Measurements from ENCODE around the gene KMT2B. TPM values are rescaled to one million over a fixed set of nuclear protein-coding genes. Genes with fewer than 3 reads are reported as not detected.

Gene KMT2B
- total RNA-seq, 1 experiment from 2014 or later = 10.8 TPM

DNA sequence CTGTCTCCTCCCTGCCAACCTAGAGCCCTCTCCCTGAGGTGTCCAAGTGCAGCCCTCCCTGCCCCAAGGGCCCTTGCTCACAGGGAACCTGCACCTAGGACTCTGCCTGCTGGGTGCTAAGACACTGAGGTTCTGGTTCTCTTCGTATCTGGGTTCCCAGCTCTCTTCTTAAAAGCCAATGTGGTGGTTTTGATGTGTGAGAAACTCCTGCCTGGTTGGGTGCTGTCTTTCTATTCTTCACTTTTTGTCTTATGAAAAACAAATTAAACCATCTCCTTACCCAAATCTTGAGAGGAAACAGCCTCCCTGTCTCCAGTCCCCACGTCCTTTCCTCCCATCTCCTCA lies 4.3 kb upstream of the KMT2B start:
- Histone ChIP-seq H2AFZ (ENCODE audit: low read length) (no peak overlapping the region), H4K20me1 (ENCODE audit: low read length) (no peaks in the 10 kb centered on the region), H3K27ac (ENCODE audit: low read length) (no peak overlapping the region), H3K4me2 (ENCODE audit: low read length) (no peak overlapping the region), H3F3A (ENCODE audit: low read length, unreplicated experiment) (no peaks in the 10 kb centered on the region), H3K79me2 (ENCODE audit: low read length) (peaks cover 15% of the 10 kb centered on the region), H3K4me1 (ENCODE audit: insufficient read depth, low read length) (peaks cover 14% of the 10 kb centered on the region; the same call in 1 of the 2 replicates), H3K9me2 (replicated peaks; ENCODE audit: low read length) (no peaks in the 10 kb centered on the region), H3K4me3 (ENCODE audit: low read length) (no peak overlapping the region), H3K9me3 (ENCODE audit: low read length) (no peaks in the 10 kb centered on the region), H3K9ac (ENCODE audit: low read length) (no peak overlapping the region), H3K36me3 (ENCODE audit: low read depth, low read length) (no peaks in the 10 kb centered on the region), H3K27me3 (ENCODE audit: low read length) (no peaks in the 10 kb centered on the region)
- DNase-seq = no peak
- no peak for TF ChIP-seq EZH2 (IDR thresholded peaks at IDR 0.05; ENCODE audit: low read length, unreplicated experiment)
- TF ChIP-seq, protein P1, sequence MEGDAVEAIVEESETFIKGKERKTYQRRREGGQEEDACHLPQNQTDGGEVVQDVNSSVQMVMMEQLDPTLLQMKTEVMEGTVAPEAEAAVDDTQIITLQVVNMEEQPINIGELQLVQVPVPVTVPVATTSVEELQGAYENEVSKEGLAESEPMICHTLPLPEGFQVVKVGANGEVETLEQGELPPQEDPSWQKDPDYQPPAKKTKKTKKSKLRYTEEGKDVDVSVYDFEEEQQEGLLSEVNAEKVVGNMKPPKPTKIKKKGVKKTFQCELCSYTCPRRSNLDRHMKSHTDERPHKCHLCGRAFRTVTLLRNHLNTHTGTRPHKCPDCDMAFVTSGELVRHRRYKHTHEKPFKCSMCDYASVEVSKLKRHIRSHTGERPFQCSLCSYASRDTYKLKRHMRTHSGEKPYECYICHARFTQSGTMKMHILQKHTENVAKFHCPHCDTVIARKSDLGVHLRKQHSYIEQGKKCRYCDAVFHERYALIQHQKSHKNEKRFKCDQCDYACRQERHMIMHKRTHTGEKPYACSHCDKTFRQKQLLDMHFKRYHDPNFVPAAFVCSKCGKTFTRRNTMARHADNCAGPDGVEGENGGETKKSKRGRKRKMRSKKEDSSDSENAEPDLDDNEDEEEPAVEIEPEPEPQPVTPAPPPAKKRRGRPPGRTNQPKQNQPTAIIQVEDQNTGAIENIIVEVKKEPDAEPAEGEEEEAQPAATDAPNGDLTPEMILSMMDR (conservative IDR thresholded peaks at IDR 0.05; ENCODE audit: low read depth, low read length) = no peak
- no peak for TF ChIP-seq EZH2phosphoT487 (IDR thresholded peaks at IDR 0.05; ENCODE audit: borderline replicate concordance, low read length)
- ATAC-seq = no peak
- POLR2A ChIA-PET (ENCODE audit: unreplicated experiment) = no interaction called here
- CTCF ChIA-PET = no interaction called here
- intact Hi-C loops (cut with micrococcal nuclease) = loop anchor here (10.0 kb wide), 1 partner anchor 221 kb away; the partner anchor contains the start of gene LRFN3
- no TSS peak for BruUV-seq (replicated peaks)

DNA sequence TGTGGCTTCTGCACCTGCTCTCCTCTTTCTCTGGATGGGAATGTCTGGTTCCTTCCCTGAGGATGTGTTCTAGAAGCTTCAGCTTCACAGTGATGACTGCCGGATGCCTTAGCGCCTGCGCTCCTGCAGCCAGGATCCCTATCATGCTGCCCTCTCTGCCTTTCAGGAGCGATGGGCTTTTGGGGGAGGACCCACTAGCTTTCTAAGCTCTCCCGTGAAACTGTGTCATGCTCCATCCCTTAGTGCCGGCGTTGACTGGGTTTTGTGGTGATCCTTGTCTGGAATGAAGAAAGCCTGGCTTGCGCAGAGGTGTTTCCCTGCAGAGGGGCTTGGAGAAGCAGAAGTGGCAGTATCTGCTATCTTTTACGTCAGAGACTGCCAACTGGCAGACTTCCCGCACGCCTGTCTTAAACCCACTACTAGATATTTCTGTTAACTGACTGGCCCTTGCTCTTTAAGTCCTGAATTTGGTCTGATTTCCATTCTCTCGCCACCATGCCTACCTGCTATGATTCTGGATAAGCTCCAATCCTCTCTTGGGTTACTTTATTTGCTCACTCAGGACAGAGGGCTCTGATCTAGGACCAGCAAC lies 3.8 kb upstream of the KMT2B start:
- no peak overlapping the region for H2AFZ ChIP-seq (ENCODE audit: low read length)
- intact Hi-C loops (cut with micrococcal nuclease) = loop anchor here (10.0 kb wide), 1 partner anchor 221 kb away; the partner anchor contains the start of gene LRFN3
- DNase-seq (no peak), ATAC-seq (no peak)
- no peaks in the 10 kb centered on the region for H3F3A ChIP-seq (ENCODE audit: low read length, unreplicated experiment)
- no peaks in the 10 kb centered on the region for H3K9me2 ChIP-seq (replicated peaks; ENCODE audit: low read length)
- H3K36me3 ChIP-seq (ENCODE audit: low read depth, low read length) = no peaks in the 10 kb centered on the region
- H3K4me1 ChIP-seq (ENCODE audit: insufficient read depth, low read length) = peaks cover 14% of the 10 kb centered on the region; the same call in 1 of the 2 replicates
- H3K79me2 ChIP-seq (ENCODE audit: low read length) = peaks cover 20% of the 10 kb centered on the region
- H3K9ac ChIP-seq (ENCODE audit: low read length) = no peak overlapping the region
- POLR2A ChIA-PET (ENCODE audit: unreplicated experiment) = no interaction called here
- H3K27me3 ChIP-seq (ENCODE audit: low read length) = no peaks in the 10 kb centered on the region
- H3K4me2 ChIP-seq (ENCODE audit: low read length) = no peak overlapping the region
- no peaks in the 10 kb centered on the region for H4K20me1 ChIP-seq (ENCODE audit: low read length)
- TF ChIP-seq EZH2 (IDR thresholded peaks at IDR 0.05; ENCODE audit: low read length, unreplicated experiment) (no peak), EZH2phosphoT487 (IDR thresholded peaks at IDR 0.05; ENCODE audit: borderline replicate concordance, low read length) (no peak)
- TF ChIP-seq, protein P1 (conservative IDR thresholded peaks at IDR 0.05; ENCODE audit: low read depth, low read length) = no peak
- BruUV-seq (replicated peaks) = no TSS peak
- H3K9me3 ChIP-seq (ENCODE audit: low read length) = no peaks in the 10 kb centered on the region
- CTCF ChIA-PET = no interaction called here
- no peak overlapping the region for H3K27ac ChIP-seq (ENCODE audit: low read length)
- no peak overlapping the region for H3K4me3 ChIP-seq (ENCODE audit: low read length)

DNA sequence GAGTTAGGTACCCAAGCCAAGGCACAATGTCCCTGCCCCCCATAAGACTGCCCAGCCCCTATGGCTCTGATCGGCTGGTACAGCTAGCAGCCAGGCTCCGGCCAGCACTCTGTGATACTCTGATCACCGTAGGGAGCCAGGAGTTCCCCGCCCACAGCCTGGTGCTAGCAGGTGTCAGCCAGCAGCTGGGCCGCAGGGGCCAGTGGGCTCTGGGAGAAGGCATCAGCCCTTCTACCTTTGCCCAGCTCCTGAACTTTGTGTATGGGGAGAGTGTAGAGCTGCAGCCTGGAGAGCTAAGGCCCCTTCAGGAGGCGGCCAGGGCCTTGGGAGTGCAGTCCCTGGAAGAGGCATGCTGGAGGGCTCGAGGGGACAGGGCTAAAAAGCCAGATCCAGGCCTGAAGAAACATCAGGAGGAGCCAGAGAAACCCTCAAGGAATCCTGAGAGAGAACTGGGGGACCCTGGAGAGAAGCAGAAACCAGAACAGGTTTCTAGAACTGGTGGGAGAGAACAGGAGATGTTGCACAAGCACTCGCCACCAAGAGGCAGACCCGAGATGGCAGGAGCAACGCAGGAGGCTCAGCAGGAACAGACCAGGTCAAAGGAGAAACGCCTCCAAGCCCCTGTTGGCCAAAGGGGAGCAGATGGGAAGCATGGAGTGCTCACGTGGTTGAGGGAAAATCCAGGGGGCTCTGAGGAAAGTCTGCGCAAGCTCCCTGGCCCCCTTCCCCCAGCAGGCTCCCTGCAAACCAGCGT lies 3.0 kb upstream of the KMT2B start:
- CTCF ChIA-PET = no interaction called here
- POLR2A ChIA-PET (ENCODE audit: unreplicated experiment) = no interaction called here
- no peaks in the 10 kb centered on the region for H3K9me2 ChIP-seq (replicated peaks; ENCODE audit: low read length)
- no peaks in the 10 kb centered on the region; the same call in 1 of the 2 replicates for H3K36me3 ChIP-seq (ENCODE audit: low read depth, low read length)
- peaks cover 28% of the 10 kb centered on the region for H3K79me2 ChIP-seq (ENCODE audit: low read length)
- no peak for ATAC-seq
- no peak overlapping the region for H2AFZ ChIP-seq (ENCODE audit: low read length)
- intact Hi-C loops (cut with micrococcal nuclease) = loop anchor here (5.0 to 10.0 kb wide), 2 partner anchors 167 to 220 kb away; partner anchors contain the start of genes LRFN3 and TMEM147
- H3K9ac ChIP-seq (ENCODE audit: low read length) = no peak overlapping the region
- peaks cover 20% of the 10 kb centered on the region; the same call in 1 of the 2 replicates for H3K4me1 ChIP-seq (ENCODE audit: insufficient read depth, low read length)
- H3K9me3 ChIP-seq (ENCODE audit: low read length) = no peaks in the 10 kb centered on the region
- DNase-seq = no peak
- TF ChIP-seq EZH2 (IDR thresholded peaks at IDR 0.05; ENCODE audit: low read length, unreplicated experiment) (no peak), EZH2phosphoT487 (IDR thresholded peaks at IDR 0.05; ENCODE audit: borderline replicate concordance, low read length) (no peak)
- TF ChIP-seq, protein P1 (conservative IDR thresholded peaks at IDR 0.05; ENCODE audit: low read depth, low read length) = no peak
- no peaks in the 10 kb centered on the region for H3F3A ChIP-seq (ENCODE audit: low read length, unreplicated experiment)
- no peaks in the 10 kb centered on the region for H3K27me3 ChIP-seq (ENCODE audit: low read length)
- H3K4me3 ChIP-seq (ENCODE audit: low read length) = no peak overlapping the region
- H4K20me1 ChIP-seq (ENCODE audit: low read length) = 0 out of 2 replicates have a peak, but pooled peaks cover 2% of the 10 kb centered on the region
- no peak overlapping the region for H3K4me2 ChIP-seq (ENCODE audit: low read length)
- BruUV-seq (replicated peaks) = no TSS peak
- no peak overlapping the region for H3K27ac ChIP-seq (ENCODE audit: low read length)

All from PC-3 (cell line).